ENCODE data around the gene ABCA2. TPM values are rescaled to one million over a fixed set of nuclear protein-coding genes. Genes with fewer than 3 reads are reported as not detected.

ABCA2 gene
- total RNA-seq, 2 donors from 2014 or later = 120 to 131 TPM

GRCh38 chr9:136995362-136995761, 32.7 kb downstream of the ABCA2 start:
- Mint-ChIP-seq H3K27ac (no peak overlapping the region), H3K36me3 (ENCODE audit: low read depth) (no peaks in the 10 kb centered on the region), H3K27me3 (no peaks in the 10 kb centered on the region), H3K4me1 (peaks cover 30% of the 10 kb centered on the region), H3K4me3 (peak overlapping the region; percentile 55)
- H3K9me3 ChIP-seq (ENCODE audit: control insufficient read depth, low read length, poor library complexity, severe bottlenecking) = no peaks in the 10 kb centered on the region
- DNase-seq (no peak), ATAC-seq (no peak)

GRCh38 chr9:136994888-136995230, 33.2 kb downstream of the ABCA2 start:
- ATAC-seq = no peak
- H3K4me1 Mint-ChIP-seq = peaks cover 27% of the 10 kb centered on the region
- no peak overlapping the region for H3K27ac Mint-ChIP-seq
- H3K9me3 ChIP-seq (ENCODE audit: control insufficient read depth, low read length, poor library complexity, severe bottlenecking) = no peaks in the 10 kb centered on the region
- no peak for DNase-seq
- no peaks in the 10 kb centered on the region for H3K27me3 Mint-ChIP-seq
- H3K4me3 Mint-ChIP-seq = no peak overlapping the region
- no peaks in the 10 kb centered on the region for H3K36me3 Mint-ChIP-seq (ENCODE audit: low read depth)

DNA sequence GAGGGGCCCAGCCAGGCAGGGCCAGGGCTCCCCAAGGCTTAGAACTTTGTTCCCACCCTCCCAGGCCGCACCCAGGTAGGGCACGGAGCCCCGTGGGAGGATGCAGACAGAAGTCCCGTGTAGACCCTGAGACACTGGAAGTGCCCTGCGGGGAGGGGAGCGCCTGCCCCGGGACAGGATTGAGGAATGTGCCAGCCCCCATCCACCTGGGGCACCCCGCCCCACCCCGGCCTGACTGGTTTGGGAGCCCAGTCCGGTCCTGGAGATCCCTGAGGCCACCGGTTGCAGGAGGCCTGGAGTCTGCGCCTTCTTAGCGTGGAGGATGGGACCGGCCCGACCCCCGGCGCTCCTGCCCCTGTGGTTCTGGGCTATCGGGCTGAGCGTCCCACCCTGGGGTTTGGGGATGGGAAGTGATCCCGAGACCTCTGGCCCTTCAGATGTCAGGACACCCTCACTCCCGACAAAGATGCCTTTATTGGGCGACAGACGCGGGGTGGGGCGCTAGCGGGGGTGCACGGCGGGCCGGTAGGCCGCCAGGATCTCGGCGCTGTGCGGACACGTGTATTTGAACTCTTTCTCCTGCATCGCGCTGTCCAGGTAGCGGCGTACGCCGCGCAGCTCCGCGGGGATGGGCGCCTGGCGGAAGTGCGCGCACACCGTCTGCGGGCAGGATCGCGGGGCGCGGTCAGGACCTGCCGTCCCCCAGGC, 33.7 kb downstream of the ABCA2 start:
- ATAC-seq = no peak
- H3K4me1 Mint-ChIP-seq = peaks cover 30% of the 10 kb centered on the region
- H3K36me3 Mint-ChIP-seq (ENCODE audit: low read depth) = no peaks in the 10 kb centered on the region
- H3K27me3 Mint-ChIP-seq = no peaks in the 10 kb centered on the region
- H3K27ac Mint-ChIP-seq = peak overlapping the region; percentile 39
- no peaks in the 10 kb centered on the region for H3K9me3 ChIP-seq (ENCODE audit: control insufficient read depth, low read length, poor library complexity, severe bottlenecking)
- DNase-seq = no peak
- peak overlapping the region; percentile 89 for H3K4me3 Mint-ChIP-seq

DNA sequence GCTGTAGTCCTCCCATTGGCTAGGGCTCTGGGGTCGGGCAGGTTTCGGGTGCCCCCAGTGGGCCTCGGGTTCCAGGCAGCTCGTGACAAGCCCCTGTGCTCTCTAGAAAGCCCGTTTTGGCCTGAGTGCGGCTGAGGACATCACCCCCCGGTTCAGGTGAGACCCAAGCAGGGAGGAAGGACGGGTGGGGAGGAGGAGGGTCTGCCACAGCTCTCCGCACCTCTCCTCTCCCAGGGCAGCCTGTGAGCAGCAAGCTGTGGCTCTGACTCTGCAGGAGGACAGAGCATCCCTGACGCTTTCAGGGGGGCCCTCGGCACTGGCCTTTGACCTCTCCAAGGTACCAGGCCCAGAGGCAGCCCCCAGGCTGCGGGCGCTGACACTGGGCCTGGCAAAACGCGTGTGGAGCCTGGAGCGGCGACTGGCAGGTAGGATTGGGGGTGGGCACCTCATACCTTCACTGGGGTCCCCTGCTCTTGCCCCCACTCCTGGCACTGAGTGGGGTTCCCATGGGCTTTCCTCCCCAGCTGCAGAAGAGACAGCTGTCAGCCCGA, 35.1 kb downstream of the ABCA2 start:
- no peak for ATAC-seq
- no peaks in the 10 kb centered on the region for H3K9me3 ChIP-seq (ENCODE audit: control insufficient read depth, low read length, poor library complexity, severe bottlenecking)
- Mint-ChIP-seq H3K4me1 (peaks cover 22% of the 10 kb centered on the region), H3K27ac (peak overlapping the region; percentile 61), H3K4me3 (peak overlapping the region; percentile 89), H3K36me3 (ENCODE audit: low read depth) (peaks cover under 1% of the 10 kb centered on the region), H3K27me3 (no peaks in the 10 kb centered on the region)
- DNase-seq = no peak

- H3K27ac Mint-ChIP-seq = peak within 1 kb of the TSS; percentile 61
- H3K27me3 Mint-ChIP-seq = no peaks in the 10 kb centered on the region
- DNase-seq = peak; percentile 92 to 96 (median 92)
- ATAC-seq = peak; percentile 91
- peaks cover 18% of the 10 kb centered on the region for H3K4me1 Mint-ChIP-seq
- no peaks in the 10 kb centered on the region for H3K9me3 ChIP-seq (ENCODE audit: control insufficient read depth, low read length, poor library complexity, severe bottlenecking)
- H3K4me3 Mint-ChIP-seq = peak within 1 kb of the TSS; percentile 89
- H3K36me3 Mint-ChIP-seq (ENCODE audit: low read depth) = peaks cover 2% of the 10 kb centered on the region
Observed at GRCh38 chr9:136991993-136992818, 35.8 kb downstream of the ABCA2 start, which contains the start of gene PAXX. Gene PAXX (plus strand): TSS chr9:136992422. CDS start chr9:136992444, 22 bp downstream.

DNA sequence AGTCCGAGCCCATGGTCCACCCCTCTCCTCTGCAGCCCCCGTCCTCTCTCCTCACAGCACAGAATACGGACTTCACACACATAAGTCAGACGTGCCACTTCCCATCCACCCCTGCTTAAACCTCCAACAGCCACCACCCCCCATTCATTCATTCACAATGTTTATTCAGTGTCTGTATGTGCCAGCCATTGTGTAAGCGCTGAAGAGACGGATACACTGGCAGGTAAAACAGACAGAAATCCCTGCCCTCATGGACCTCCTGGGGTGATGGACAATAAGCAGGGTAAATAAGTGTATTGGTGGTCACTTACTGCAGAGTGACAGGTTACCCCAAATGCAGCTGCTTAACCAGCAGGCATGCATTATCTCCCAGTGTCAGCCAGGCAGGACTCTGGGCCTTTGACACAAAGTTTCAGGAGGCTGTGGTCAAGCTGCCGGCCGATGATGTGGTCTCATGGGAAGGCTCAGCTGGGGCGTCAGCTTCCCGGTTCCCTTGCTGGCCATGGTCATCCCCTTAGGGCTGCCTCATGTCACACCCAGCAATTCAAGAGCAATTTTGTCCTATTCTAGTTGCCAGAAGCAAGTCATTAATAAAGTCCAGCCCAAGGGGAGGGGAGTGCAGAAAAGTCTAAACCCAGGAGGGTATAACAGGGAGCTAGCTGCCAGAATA, 37.7 kb downstream of the ABCA2 start:
- Mint-ChIP-seq H3K27me3 (no peaks in the 10 kb centered on the region), H3K36me3 (ENCODE audit: low read depth) (peaks cover 2% of the 10 kb centered on the region), H3K4me3 (peak overlapping the region; percentile 89), H3K4me1 (peaks cover 13% of the 10 kb centered on the region), H3K27ac (no peak overlapping the region)
- no peak for DNase-seq
- H3K9me3 ChIP-seq (ENCODE audit: control insufficient read depth, low read length, poor library complexity, severe bottlenecking) = no peaks in the 10 kb centered on the region
- ATAC-seq = no peak

DNA sequence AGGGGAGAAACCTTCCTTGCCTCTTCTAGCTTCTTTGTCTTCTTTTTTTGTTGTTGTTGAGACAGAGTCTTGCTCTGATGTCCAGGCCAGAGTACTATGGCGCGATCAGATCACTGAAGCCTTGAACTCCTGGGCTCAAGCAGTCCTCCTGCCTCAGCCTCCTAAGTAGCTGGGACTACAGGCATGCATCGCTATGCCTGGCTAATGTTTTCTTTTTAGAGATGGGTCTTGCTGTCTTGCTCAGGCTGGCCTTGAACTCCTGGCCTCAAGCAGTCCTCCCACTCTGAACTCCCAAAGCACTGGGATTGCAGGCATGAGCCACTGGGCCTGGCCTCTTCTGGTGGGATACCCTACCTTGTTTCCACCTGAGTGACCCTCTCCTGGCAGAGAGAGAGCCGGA, 39.2 kb downstream of the ABCA2 start:
- peaks cover 16% of the 10 kb centered on the region for H3K4me1 Mint-ChIP-seq
- H3K27ac Mint-ChIP-seq = no peak overlapping the region
- peaks cover 5% of the 10 kb centered on the region for H3K27me3 Mint-ChIP-seq
- H3K36me3 Mint-ChIP-seq (ENCODE audit: low read depth) = peaks cover 4% of the 10 kb centered on the region
- ATAC-seq (no peak), DNase-seq (no peak)
- H3K9me3 ChIP-seq (ENCODE audit: control insufficient read depth, low read length, poor library complexity, severe bottlenecking) = no peaks in the 10 kb centered on the region
- peak overlapping the region; percentile 41 for H3K4me3 Mint-ChIP-seq

DNA sequence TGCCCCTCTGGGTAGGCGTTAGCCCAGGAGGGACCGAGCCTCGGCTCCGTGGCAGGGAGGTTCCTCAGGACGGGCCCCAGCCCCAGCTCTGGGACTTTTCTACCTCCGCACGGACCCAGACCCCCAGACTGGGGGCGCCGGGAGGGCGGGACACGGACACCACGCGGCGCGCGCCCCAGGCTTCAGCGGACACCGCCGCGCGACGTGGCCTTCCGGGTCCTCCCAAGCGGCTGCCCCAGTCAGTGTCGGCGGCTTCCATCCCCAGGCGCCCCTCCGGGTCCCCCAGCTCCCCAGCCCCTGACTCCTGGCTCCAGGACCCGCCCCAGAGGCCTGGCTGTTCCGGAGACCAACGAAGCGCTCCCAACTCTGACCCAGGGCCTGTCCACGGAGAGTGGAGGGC, 42.2 kb downstream of the ABCA2 start:
- Mint-ChIP-seq H3K27me3 (peaks cover 10% of the 10 kb centered on the region), H3K27ac (no peak overlapping the region), H3K4me3 (no peak overlapping the region), H3K36me3 (ENCODE audit: low read depth) (peaks cover 6% of the 10 kb centered on the region), H3K4me1 (peaks cover 11% of the 10 kb centered on the region)
- DNase-seq (no peak), ATAC-seq (no peak)
- H3K9me3 ChIP-seq (ENCODE audit: control insufficient read depth, low read length, poor library complexity, severe bottlenecking) = no peaks in the 10 kb centered on the region

GRCh38 chr9:136985027-136985602, 42.9 kb downstream of the ABCA2 start:
- DNase-seq = no peak
- Mint-ChIP-seq H3K27ac (no peak overlapping the region), H3K36me3 (ENCODE audit: low read depth) (peaks cover 6% of the 10 kb centered on the region), H3K27me3 (peaks cover 10% of the 10 kb centered on the region), H3K4me3 (peak overlapping the region; percentile 25), H3K4me1 (peaks cover 13% of the 10 kb centered on the region)
- H3K9me3 ChIP-seq (ENCODE audit: control insufficient read depth, low read length, poor library complexity, severe bottlenecking) = no peaks in the 10 kb centered on the region
- peak; percentile 49 for ATAC-seq

DNA sequence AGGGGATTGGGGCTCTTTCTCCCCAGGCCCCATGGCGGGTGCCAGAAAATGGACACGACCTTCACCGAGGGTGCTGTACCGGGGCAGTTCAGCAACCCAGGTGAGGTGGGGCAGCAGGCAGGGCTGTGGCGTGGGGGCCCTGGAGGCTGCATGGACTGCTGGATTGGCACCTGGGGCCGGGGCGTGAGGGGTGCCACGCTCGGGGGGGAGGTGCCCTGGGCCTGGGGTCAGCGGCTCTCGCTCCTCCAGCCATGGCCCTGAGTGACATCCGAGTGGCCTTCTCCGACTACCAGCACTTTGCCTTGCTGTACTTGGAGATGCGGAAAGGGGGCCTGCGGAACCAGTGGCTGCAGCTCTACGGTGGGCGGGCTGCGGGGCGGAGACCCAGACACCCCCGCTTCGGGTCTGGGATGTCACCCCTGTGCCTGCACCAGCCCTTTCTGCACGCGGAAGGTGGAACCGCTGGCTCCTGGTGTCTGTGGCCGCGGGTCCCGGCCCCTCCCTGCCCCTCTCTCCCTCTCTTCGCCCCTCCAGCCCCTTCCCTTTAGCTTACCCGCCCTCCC, 43.5 kb downstream of the ABCA2 start:
- ATAC-seq (peak; percentile 7), DNase-seq (no peak)
- H3K27ac Mint-ChIP-seq = no peak overlapping the region
- peak overlapping the region; percentile 25 for H3K4me3 Mint-ChIP-seq
- peaks cover 10% of the 10 kb centered on the region for H3K4me1 Mint-ChIP-seq
- H3K9me3 ChIP-seq (ENCODE audit: control insufficient read depth, low read length, poor library complexity, severe bottlenecking) = no peaks in the 10 kb centered on the region
- peaks cover 10% of the 10 kb centered on the region for H3K27me3 Mint-ChIP-seq
- H3K36me3 Mint-ChIP-seq (ENCODE audit: low read depth) = peaks cover 6% of the 10 kb centered on the region

DNA sequence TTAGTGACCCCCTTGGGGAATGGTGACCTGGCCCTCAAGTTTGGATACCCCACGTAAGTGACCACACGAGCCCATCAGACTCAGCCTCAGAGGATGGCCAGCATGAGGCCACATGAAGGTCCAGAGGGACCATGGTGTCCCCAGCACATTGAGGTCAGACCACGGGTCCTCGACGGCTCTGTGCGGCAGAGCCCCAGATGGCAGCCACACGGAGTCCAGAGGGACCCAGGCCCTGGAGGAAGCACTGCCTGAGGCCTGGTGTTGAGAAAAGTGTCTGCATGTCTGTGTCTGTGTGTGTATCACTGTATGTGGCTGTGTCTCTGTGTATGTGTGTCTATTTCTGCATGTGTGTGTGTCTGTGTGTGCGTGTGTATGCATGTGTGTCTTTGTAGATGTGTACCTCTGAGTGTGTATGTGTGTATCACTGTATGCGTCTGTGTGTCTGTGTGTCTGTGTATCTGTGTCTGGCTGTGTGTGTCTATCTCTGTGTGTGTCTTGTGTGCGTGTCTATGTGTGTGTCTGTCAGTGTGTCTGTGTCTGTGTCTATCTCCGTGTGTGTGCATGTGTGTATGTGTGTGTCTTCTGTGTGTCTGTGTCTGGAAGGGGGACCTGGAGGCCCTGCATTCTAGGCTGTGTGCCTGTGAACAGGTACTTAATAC, 44.3 kb downstream of the ABCA2 start:
- ATAC-seq (no peak), DNase-seq (no peak)
- Mint-ChIP-seq H3K4me1 (peaks cover 10% of the 10 kb centered on the region), H3K36me3 (ENCODE audit: low read depth) (peaks cover 6% of the 10 kb centered on the region), H3K27me3 (peaks cover 10% of the 10 kb centered on the region), H3K4me3 (peak overlapping the region; percentile 4), H3K27ac (no peak overlapping the region)
- H3K9me3 ChIP-seq (ENCODE audit: control insufficient read depth, low read length, poor library complexity, severe bottlenecking) = no peaks in the 10 kb centered on the region

- H3K27me3 Mint-ChIP-seq = peaks cover 10% of the 10 kb centered on the region
- ATAC-seq (no peak), DNase-seq (no peak)
- no peaks in the 10 kb centered on the region for H3K9me3 ChIP-seq (ENCODE audit: control insufficient read depth, low read length, poor library complexity, severe bottlenecking)
- H3K4me3 Mint-ChIP-seq = peak overlapping the region; percentile 53
- no peak overlapping the region for H3K27ac Mint-ChIP-seq
- H3K36me3 Mint-ChIP-seq (ENCODE audit: low read depth) = peaks cover 6% of the 10 kb centered on the region
- peaks cover 10% of the 10 kb centered on the region for H3K4me1 Mint-ChIP-seq
Observed at GRCh38 chr9:136983167-136983566, 44.9 kb downstream of the ABCA2 start.
